Measurements from ENCODE around the gene BTBD19.
"Not testable (repeated sequence)": the region's sequence is repeated elsewhere in the genome, so short reads cannot be mapped to it uniquely, and the experiment has no call there.

BTBD19 gene

DNA sequence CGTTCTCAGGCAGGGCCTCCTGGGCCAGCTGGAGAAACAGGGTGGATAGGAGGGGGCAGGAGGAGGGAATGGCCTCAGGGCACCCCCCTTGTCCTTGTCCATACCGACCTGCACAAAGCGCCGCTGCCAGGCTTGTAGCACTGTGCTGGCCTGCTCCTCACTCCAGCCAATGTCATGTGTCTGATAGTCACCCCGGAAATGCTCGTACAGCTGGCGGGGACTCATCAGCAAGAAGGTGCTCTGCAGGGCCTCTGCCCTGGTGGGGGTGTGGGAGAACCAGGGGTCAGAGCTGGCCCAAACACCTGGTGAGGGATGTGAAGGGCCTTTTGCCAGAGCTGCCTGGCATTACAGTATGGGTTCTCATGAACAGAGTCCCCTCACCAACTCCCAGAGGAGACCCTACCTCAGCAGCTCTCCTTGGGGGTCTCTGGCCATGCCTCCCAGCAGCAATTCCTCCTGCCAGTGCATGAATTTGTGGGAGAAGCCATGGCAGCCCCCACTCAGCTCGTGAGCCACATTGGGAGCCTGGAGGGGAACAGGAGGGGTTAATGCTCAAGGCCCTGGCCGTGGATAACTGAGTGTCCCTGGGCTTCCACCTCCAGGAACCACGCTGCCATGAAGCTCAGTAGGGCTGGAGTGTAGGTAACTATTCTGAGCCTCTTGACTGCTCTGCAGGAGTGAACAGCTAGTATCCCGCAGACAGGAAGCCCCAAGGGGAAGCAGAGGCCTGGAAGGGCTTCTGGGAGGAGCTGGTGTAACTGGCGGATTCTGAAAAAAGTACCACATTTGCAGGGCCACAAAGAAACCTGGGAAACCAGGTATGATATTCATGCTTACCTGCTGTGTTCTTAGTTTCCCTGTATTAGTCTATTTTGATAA, 21.4 kb downstream of the BTBD19 start:
- DNase-seq: no peak

DNA sequence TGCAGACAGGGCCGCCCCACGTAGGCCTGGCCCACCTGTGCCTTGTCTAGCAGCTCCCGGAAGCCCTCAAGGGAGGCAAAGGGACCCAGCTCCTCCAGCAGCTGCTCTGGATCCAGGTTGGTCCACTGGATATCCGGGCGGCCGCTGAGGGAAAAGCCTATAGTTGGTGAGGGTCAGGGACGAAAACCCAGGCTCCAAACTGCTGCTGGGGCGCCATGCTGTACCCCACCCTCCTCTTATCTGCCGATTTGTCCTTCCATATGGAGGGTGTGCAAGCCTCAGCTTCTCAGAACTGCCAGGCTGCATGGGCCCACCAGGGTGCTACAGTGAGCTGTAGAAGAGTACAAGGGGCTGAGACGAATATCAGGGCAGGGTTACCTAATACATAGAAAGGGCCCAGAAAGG, 22.6 kb downstream of the BTBD19 start:
- no peak for DNase-seq

DNA sequence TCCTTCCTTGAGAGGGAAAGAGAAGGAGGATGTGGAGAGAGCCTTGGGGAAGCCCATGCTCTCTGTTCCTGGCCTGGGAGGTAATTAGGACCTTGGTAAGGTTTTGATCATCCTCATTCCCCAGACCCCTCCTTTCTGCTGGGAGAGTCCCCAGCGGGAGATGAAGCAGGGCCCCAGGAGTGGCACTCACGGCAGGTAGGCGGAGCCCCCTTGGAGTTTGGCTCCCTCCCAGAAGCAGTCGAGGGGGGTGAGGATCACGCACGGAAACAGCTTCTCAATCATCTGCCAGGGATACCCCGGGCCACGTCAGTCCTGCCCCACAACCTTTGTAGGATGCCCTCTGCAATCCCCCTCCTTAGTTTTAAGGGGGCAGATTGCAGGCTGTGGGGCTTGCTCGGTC, 23.2 kb downstream of the BTBD19 start:
- no peak for DNase-seq

GRCh38 chr1:44832056-44832705, 23.9 kb downstream of the BTBD19 start:
- DNase-seq: no peak

DNA sequence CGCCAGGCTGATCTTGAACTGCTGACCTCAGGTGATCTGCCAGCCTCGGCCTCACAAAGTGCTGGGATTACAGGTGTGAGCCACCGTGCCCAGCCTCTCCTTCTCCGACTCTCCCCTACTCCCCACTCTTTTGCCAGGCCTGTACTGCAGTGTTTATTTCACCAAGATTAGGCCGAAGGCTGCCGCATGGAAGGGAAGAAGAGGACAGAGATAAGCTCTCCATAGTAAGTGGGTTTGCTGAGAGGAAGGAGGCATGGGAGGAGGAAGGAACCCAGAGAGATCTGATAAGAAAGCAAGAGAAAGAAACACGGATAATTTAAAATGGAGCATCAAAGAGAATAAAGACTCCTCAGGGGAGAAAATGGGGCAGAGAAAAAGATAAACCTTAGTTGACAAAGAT, 26.0 kb downstream of the BTBD19 start:
- DNase-seq: no peak

DNA sequence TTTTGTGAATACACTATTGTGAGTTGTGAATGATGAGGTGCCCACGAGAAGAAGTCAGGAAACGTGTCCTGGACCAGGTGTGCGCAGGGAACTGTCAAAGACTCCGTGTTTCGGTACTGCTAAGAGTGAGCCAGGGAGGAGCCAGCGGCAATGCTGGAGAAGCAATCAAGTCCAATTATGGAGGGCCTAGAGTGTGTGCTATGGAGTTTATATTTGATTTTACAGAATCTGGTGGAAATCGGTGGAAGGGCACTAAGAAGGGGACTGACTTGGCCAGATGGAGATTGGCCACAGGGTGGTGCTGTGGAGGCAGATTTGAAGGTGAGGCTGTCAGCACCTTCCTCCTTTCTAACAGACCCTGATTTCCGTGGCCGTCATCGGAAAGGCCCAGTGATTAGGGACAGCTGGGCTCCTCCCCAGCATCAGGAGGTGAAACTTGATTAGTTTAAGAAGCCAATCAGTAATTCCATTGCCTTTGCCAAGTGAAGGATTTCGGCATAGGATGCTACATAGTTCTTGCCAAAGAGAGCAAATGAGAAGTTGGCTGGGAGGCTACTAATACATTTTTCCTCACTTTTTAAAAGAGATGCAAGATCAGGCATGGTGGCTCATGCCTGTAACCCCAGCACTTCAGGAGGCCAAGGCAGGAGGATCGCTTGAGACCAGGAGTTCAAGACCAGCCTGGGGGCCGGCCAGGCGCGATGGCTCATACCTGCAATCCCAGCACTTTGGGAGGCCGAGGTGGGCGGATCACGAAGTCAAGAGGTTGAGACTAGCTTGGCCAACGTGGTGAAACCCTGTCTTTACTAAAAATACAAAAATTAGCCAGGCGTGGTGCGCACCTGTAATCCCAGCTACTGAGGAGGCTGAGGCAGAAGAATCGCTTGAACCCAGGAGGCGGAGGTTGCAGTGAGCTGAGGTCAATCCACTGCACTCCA, 27.7 kb downstream of the BTBD19 start:
- DNase-seq: peak; percentile 85

GRCh38 chr1:44838294-44838693, 30.0 kb downstream of the BTBD19 start:
- DNase-seq: not testable (repeated sequence)

DNA sequence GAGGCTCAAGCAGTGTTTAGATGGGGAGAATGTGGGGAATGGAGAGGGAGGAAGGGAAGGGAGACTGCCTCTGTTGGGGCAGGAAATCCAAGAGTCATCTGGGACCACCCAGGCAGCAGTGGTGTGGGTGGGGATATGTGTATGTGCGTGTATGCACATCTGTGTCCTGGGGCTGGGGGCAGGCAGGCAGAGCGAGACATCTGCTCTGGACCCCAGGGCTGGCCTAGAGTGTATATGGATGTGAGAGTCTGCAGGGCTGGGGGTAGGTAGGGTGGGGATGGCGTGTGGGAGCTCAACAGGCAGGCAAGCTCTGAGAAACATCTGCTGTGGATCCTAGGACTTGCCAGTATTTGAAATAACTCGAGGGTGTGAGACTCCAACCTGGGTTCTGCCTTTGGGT, 31.3 kb downstream of the BTBD19 start:
- no peak for DNase-seq

- no peak for DNase-seq
Observed at GRCh38 chr1:44842486-44842861, 34.2 kb downstream of the BTBD19 start.

DNA sequence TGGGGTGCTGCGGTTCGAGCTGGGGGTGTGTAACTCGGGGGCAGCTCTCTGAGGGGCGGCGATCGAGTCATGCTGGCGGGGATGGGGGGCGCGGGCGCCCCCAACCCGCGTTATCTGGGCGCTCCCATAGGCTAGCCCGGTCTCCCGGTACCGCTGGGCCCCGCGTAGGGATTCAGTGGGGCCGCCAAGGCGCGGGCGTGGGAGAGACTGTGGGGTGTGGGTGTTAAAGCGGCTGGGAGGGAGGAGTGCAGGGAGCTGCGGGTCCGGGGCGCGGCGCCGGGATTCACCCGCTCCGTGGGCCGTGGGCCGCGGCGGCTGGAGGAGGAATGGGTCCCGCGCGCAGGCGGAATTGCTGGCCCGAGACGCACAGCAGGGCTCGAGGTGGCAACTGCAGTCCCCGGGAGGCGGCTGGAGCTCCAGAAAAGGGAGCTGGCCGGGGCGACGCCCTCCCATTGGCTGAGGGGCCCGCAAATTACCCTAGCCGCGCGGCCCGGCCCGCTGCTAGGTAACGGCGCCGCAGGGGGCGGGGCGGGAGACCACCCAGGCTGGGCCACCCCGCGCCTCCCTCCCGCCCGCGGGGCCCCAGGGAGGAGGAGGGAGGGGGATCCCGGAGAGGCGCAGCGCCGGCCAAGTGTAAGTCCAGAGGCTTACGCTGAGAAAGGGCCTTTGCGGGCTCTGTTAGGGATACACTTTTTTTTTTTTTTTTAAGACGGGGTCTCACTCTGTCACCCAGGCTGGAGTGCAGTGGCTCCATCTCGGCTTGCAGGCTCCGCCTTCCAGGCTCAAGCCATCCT, 34.7 kb downstream of the BTBD19 start, which contains the start of gene PTCH2:
PTCH2 (minus strand) TSS at position 392 of the 794 bp plus-strand sequence; CDS start at position 71, 321 bp downstream.
- DNase-seq: peak; percentile 24

DNA sequence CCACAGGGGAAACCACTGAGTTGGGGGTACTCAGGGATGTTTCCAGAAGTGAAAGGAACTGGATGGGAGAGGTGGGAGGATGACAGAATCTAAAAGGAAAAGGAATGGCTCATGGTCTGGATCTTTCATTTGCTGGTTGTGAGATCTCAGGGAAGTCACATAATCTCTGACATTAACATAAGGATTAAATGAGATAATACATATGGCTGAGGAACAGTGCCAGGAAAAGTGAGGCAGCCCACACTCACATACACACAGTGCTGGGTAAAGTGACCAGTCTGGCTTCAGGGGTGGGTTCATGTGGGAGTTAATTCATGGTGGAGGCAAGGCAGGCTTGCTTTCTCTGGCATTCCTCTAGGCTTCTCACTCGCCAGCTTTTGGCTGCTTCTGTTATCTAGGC, 38.7 kb downstream of the BTBD19 start:
- no peak for DNase-seq

DNA sequence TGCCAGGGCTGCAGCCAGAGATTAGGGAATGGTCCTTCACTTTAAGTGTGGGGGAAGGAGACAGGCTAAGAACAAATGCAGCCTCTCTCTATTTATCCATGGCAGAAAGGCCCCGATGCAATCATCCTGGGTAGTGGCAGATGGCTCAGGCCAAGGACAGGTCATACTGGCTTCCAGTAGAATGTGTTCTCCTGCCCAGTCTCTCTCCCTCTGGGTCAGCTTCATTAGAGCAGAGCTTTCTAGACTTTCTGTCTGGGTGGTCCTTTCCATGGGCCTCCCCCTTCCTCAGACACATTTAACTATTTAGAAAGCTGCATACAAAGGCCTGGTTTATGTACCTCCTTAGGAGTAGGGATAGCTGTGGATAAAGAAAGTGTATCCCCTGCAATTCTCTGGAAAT, 39.5 kb downstream of the BTBD19 start:
- DNase-seq: no peak

DNA sequence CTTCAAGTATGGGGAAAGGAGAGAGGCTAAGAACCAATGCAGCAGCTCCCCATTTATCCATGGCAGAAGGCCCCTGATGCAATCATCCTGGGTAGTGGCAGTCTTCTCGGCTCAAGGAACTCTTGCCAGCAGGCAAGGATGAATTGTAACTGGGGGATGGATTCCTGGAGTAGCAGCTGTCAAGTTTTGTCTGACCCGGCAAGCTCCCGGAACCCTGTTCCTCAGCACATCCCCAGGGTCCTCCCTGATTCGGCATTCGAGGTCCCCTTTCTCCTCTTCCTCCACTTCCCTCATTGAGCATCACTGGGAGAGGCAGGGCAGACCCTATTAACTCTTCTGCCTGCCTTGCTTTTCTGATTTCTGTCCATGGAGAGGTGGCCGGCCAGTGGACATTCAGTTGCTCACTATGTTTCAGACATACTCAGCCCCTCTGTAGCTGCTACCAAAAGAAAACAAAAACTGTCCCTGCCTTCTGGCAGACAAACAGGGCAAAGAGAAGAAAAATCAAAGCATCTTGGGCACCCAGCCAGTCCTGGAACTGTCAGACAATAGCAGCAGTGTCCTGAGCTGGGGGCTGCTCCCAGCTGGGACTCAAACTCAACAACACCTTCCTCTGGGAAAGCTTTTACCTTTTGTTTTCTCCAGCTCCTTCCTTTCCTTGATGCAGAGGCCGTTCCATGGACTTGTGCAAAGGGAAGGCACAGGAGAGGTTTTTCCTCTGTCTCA, 40.3 kb downstream of the BTBD19 start:
- no peak for DNase-seq

GRCh38 chr1:44849575-44850132, 41.3 kb downstream of the BTBD19 start:
- no peak for DNase-seq

DNA sequence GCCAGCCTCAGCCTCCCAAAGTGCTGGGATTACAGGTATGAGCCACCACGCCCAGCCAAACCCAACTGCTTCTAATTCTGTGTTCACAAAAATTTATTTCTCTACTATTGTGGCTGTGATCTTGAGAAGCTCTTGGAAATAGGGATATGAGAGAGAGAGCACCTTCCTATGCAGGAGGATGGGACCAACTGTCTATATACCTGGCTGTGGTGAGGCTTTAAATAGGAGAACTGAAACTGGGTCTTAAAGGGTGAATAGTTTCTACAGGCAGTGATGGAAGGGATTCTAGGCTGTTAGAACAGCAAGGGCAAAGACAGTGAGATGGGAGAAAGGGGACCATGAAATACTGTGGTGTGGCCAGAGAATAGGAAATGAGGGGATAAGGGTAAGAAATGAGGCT, 43.0 kb downstream of the BTBD19 start:
- no peak for DNase-seq

- DNase-seq: no peak
Observed at GRCh38 chr1:44853201-44853600, 44.9 kb downstream of the BTBD19 start.

GRCh38 chr1:44854970-44855369, 46.6 kb downstream of the BTBD19 start:
- no peak for DNase-seq

DNA sequence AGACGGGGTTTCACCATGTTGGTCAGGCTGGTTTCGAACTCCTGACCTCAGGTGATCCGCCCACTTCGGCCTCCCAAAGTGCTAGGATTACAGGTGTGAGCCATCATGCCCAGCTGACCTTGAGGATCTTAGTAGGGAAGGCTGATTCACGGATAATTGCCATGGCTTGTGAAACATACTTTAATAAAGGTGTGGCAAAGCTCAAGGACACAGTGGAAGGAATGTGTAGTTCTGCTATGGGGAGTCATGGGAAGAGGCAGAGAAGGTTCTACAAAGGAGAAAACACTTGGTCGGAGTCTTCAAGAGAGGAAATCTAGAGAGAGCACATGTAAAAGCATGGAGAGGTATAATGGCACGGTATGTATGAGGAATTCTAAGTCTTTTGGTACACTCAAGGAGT, 47.4 kb downstream of the BTBD19 start:
- no peak for DNase-seq

DNA sequence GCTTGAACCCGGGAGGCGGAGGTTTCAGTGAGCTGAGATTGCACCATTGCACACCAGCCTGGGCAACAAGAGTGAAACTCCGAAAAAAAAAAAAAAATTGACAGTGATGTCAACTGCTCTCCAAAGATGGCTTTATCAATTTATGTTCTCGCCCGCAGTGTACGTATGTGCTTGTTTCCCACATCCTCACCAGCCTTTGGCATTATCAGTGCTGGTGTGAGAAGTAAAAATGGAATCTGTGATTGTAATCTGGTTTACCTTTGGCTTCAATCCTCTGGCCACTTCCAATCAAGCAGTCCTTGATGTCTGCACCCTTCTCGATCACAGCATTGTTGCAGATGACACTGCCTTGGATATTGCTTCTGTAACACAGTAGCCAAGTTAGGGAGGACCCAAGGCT, 49.1 kb downstream of the BTBD19 start:
- DNase-seq: no peak

DNA sequence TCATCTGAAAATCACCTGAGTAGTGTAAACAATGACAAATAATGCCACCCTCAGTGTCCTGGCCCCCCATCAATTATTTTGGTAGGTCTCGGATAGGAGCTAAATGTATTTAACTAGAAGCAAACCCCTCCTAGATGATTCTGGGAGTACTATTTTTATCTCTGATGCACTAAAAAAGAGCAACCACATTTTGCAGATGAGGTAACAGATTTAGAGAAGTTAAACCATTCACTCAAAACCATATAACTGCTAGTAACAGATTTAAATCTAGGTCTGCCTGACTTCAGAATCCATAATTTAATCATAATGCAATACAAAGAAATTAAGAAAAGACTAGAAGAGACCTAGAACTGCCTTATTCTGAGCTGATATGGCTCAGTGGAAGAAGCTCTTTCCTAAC, 52.0 kb downstream of the BTBD19 start:
- DNase-seq: no peak

DNA sequence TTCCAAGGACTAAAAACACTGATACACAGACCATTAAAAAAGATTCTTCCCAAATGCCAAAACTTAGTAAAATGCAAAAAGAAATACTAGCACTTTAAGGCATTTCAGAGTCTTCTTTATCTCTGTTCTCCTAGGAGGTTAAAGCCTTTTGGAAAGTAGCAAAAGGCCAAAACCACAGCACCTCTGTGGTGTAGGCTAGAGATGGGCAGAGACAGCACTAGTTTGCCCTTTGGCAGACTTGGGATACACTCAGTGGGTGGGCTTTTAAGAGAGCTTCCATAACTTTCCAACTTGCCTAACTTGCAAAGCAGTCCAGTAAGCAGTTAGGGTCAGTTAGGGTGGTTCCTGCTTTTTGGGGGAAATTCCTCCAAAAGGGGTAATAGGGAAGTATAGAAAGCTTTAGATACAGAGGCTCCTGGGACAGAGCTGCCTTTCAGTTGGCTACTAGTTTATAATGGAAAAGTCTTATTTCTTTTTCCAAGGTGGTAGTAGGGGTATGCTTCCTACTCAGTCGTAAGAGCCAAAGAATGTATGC, 52.6 kb downstream of the BTBD19 start:
- no peak for DNase-seq

All from CD4-positive, alpha-beta T cell treated with Interleukin-21 for 1 hour (primary cell).